H1 (cell line): ENCODE results near the gene TMEM161A.

Experiments used
- CHD1 ChIP-seq: IDR thresholded peaks from 2 replicates; pipeline ENCODE4 v1.6.1; 2012; ENCODE audit warnings: low read depth, low read length, improper control_type of control experiment
- CREB1 ChIP-seq: IDR thresholded peaks from 2 replicates; pipeline ENCODE4 v1.6.1; 2012; ENCODE audit warnings: inconsistent platforms
- EP300 ChIP-seq, 2 experiments: IDR thresholded peaks; 1 replicate in 1 of 2; 2 replicates in 1 of 2; pipeline ENCODE4 v1.6.1; 2011 to 2012; ENCODE audit warnings: low read depth in 2 of 2, low read length in 2 of 2, mild to moderate bottlenecking in 2 of 2, borderline replicate concordance in 1 of 2, inconsistent platforms in 1 of 2, moderate library complexity in 1 of 2
- JUND ChIP-seq: IDR thresholded peaks from 2 replicates; pipeline ENCODE4 v1.6.1; 2011; ENCODE audit warnings: mild to moderate bottlenecking, improper control_type of control experiment, low read length
- POU5F1 ChIP-seq: IDR thresholded peaks from 2 replicates; pipeline ENCODE4 v1.6.1; 2011; ENCODE audit warnings: low read depth, mild to moderate bottlenecking, low read length, moderate library complexity
- TBP ChIP-seq: IDR thresholded peaks from 2 replicates; pipeline ENCODE4 v1.6.1; 2011; ENCODE audit warnings: low read depth, low read length, improper control_type of control experiment
- TF ChIP-seq, protein P1 (sequence below), 3 experiments: IDR thresholded peaks; 1 replicate in 2 of 3; 2 replicates in 1 of 3; pipeline versions ENCODE4 v1.5.1 to v1.6.1; 2011; ENCODE audit warnings: low read length in 3 of 3, mild to moderate bottlenecking in 3 of 3, inconsistent platforms in 2 of 3, low read depth in 1 of 3, moderate library complexity in 1 of 3; ENCODE audit not compliant: insufficient read depth in 1 of 3; ENCODE audit errors: control extremely low read depth in 1 of 3

DNA sequence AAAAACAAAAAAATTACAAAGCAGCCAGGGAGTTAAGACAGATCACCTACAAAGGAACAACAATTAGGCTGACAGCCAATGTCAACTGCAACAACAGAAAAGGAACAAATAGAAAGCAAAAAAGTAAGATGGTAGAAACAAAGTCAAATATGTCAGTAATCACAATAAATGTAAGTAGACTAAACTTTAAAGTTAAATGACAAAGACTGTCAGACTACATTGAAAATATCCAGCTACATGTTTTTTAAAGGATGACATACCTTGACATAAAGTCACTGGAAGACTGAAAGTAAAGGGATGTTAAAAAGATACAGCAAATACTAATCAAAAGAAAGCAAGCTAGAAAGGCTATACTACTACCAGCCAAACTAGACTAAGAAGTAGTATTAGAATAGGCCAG, 14.9 kb downstream of the TMEM161A start:
- TF ChIP-seq, protein P1, sequence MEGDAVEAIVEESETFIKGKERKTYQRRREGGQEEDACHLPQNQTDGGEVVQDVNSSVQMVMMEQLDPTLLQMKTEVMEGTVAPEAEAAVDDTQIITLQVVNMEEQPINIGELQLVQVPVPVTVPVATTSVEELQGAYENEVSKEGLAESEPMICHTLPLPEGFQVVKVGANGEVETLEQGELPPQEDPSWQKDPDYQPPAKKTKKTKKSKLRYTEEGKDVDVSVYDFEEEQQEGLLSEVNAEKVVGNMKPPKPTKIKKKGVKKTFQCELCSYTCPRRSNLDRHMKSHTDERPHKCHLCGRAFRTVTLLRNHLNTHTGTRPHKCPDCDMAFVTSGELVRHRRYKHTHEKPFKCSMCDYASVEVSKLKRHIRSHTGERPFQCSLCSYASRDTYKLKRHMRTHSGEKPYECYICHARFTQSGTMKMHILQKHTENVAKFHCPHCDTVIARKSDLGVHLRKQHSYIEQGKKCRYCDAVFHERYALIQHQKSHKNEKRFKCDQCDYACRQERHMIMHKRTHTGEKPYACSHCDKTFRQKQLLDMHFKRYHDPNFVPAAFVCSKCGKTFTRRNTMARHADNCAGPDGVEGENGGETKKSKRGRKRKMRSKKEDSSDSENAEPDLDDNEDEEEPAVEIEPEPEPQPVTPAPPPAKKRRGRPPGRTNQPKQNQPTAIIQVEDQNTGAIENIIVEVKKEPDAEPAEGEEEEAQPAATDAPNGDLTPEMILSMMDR (IDR thresholded peaks at IDR 0.05; ENCODE audit: control extremely low read depth in 1 of 3, insufficient read depth in 1 of 3, low read depth in 1 of 3, low read length in 3 of 3), result no peak
- no peak for TF ChIP-seq JUND
- TF ChIP-seq POU5F1, result no peak
- TF ChIP-seq EP300 (IDR thresholded peaks at IDR 0.05; ENCODE audit: borderline replicate concordance in 1 of 2, low read depth in 2 of 2, low read length in 2 of 2), result no peak
- no peak for TF ChIP-seq CREB1
- TF ChIP-seq TBP, result no peak
- no peak for TF ChIP-seq CHD1
